Neutrophil (primary cell): Measurements from ENCODE around the gene TEDDM1.

Experiments used
- H3K27ac ChIP-seq: fragments of 200-600 bp; sonication (generic); 2 replicates; pipeline ENCODE4 v1.5.1; 2016; ENCODE audit warnings: mild to moderate bottlenecking, moderate library complexity
- H3K27me3 ChIP-seq: fragments of 200-600 bp; sonication (generic); 2 replicates; pipeline ENCODE4 v1.6.0; 2016; ENCODE audit warnings: mild to moderate bottlenecking
- H3K36me3 ChIP-seq: fragments of 200-600 bp; sonication (generic); 2 replicates; pipeline ENCODE4 v1.5.1; 2017
- H3K4me1 ChIP-seq, 2 experiments: fragments of 200-600 bp in 1 of 2; sonication (generic) in 1 of 2; 1 replicate in 1 of 2; 2 replicates in 1 of 2; pipeline versions ENCODE4 v1.5.1 to v1.6.1; 2013 to 2016; ENCODE audit warnings: low read depth in 1 of 2, low read length in 1 of 2, mild to moderate bottlenecking in 1 of 2, moderate library complexity in 1 of 2; ENCODE audit not compliant: control insufficient read depth in 1 of 2, insufficient read depth in 1 of 2
- H3K4me3 ChIP-seq, 2 experiments: fragments of 200-600 bp in 1 of 2; sonication (generic) in 1 of 2; 1 replicate in 1 of 2; 2 replicates in 1 of 2; pipeline ENCODE4 v1.5.1; 2013 to 2016; ENCODE audit warnings: low read depth in 1 of 2, low read length in 1 of 2, mild to moderate bottlenecking in 1 of 2, moderate library complexity in 1 of 2
- H3K9me3 ChIP-seq: fragments of 200-600 bp; sonication (generic); 2 replicates; pipeline ENCODE4 v1.5.1; 2016
- TF ChIP-seq, protein P1 (sequence below): fragments of 200-600 bp; sonication (generic); IDR thresholded peaks from 2 replicates; pipeline ENCODE4 v1.5.1; 2016; ENCODE audit warnings: antibody characterized with exemption

The TEDDM1 gene

DNA sequence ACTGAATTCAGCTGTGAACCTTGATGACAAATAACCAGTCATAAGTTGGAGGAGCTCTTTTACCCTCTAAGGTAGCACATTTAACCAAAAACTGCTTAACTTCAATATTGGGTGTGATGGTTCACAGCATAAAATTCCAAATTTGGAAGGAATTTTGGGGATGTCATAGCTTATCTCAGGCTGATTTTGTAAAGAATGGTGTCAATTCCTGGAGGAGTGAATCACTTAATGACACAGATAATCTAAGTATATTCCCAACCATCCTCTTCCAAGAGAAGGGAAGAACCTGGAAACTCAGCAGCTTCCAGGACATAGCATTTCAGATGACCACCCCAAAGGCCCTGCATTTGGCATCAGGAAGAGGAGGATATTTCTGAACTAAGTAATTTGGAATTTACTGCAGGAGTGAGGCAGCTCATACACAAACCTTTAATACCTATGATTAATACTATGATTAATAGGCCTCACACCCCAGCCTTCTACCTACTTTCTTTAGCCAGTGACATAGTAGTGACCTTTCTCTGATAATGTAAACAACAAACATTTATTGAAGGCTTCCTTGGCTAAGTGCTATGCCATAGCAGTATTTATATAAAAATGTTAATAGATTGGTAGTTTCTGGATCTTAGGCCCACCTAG, 23.4 kb downstream of the TEDDM1 start:
- H3K36me3 ChIP-seq = peaks cover 14% of the 10 kb centered on the region
- H3K4me1 ChIP-seq = no peaks in the 10 kb centered on the region
- no peaks in the 10 kb centered on the region for H3K27me3 ChIP-seq
- H3K4me3 ChIP-seq = no peak overlapping the region
- TF ChIP-seq, protein P1, sequence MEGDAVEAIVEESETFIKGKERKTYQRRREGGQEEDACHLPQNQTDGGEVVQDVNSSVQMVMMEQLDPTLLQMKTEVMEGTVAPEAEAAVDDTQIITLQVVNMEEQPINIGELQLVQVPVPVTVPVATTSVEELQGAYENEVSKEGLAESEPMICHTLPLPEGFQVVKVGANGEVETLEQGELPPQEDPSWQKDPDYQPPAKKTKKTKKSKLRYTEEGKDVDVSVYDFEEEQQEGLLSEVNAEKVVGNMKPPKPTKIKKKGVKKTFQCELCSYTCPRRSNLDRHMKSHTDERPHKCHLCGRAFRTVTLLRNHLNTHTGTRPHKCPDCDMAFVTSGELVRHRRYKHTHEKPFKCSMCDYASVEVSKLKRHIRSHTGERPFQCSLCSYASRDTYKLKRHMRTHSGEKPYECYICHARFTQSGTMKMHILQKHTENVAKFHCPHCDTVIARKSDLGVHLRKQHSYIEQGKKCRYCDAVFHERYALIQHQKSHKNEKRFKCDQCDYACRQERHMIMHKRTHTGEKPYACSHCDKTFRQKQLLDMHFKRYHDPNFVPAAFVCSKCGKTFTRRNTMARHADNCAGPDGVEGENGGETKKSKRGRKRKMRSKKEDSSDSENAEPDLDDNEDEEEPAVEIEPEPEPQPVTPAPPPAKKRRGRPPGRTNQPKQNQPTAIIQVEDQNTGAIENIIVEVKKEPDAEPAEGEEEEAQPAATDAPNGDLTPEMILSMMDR = no peak
- no peaks in the 10 kb centered on the region for H3K9me3 ChIP-seq
- H3K27ac ChIP-seq = no peak overlapping the region

DNA sequence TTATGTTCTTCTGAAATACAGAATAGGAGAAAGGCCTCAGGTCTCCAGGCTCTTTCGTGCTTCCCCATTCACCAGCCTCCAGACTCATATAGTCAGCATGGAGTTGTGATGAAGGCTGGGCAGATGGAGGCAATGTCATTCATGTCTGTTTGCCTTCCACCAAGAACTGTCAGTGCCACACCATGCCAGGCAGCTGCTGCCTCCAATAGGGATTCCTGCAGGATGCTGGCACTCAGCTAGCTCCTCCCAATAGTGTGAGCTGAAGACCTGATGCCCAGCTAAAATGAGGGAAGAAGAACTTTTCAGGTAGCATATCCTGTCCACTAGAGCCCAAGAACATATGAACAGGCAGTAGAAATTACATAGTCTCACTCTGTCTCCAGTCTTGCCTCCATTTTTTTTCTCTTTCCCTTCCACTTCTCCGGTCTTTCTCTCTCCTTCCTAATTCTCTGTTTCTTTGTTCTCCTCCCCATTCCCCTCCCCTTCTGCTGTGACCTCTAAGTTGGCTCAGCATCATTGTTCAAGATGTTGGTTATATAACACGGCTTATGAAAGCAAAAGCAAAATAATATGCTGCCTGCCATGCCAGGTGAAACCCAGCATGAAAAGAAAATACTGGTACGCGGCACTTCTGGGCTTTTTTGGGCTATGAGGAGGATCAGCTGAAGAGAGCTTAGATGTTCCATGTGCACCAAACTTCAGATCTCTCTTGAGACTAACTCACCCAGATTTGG, 26.2 kb downstream of the TEDDM1 start:
- H3K4me3 ChIP-seq = no peak overlapping the region
- TF ChIP-seq, protein P1 = no peak
- no peaks in the 10 kb centered on the region for H3K4me1 ChIP-seq
- H3K27ac ChIP-seq = no peak overlapping the region
- H3K9me3 ChIP-seq = no peaks in the 10 kb centered on the region
- no peaks in the 10 kb centered on the region for H3K27me3 ChIP-seq
- no peaks in the 10 kb centered on the region for H3K36me3 ChIP-seq

DNA sequence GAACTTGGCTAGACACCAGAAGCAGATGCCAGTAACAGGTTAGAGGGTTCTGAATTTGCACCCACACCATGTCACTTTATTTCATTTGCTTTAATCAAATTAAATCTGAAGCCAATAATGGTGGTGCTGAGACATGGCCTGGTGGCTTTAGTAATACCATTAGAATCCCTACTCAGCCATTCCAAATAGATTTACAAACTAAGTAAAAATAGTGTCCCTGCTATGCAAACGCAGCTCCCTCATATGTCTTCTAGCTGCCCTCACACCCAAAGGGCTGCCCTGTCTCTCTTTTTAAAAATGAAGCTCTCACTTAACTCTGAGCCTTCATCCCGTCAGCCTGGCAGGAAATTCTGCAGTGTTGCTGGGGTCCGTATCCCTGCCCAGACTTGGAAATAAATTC, 29.9 kb downstream of the TEDDM1 start:
- H3K27ac ChIP-seq = no peak overlapping the region
- no peaks in the 10 kb centered on the region for H3K9me3 ChIP-seq
- no peaks in the 10 kb centered on the region for H3K4me1 ChIP-seq
- H3K27me3 ChIP-seq = no peaks in the 10 kb centered on the region
- TF ChIP-seq, protein P1 = no peak
- H3K4me3 ChIP-seq = no peak overlapping the region
- H3K36me3 ChIP-seq = no peaks in the 10 kb centered on the region

DNA sequence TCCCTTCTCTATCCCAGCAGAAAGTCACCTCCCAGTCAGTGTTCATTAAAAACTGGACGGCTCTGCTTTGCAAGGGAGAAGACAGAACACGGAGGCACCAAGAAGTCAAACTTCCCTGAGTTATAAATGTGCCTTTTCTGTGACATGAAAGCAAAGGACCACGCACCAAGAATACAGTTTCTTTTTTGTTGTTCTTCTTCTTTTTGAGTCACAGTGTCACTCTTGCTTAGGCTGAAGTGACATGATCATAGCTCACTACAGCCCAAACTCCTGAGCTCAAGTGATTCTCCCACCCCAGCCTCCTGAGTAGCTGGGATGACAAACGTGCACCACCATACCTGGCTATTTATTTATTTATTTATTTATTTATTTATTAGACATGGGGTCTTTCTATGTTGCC, 31.6 kb downstream of the TEDDM1 start:
- Histone ChIP-seq H3K27ac (no peak overlapping the region), H3K36me3 (no peaks in the 10 kb centered on the region), H3K4me3 (no peak overlapping the region), H3K4me1 (no peaks in the 10 kb centered on the region), H3K27me3 (no peaks in the 10 kb centered on the region), H3K9me3 (no peaks in the 10 kb centered on the region)
- TF ChIP-seq, protein P1 = no peak

DNA sequence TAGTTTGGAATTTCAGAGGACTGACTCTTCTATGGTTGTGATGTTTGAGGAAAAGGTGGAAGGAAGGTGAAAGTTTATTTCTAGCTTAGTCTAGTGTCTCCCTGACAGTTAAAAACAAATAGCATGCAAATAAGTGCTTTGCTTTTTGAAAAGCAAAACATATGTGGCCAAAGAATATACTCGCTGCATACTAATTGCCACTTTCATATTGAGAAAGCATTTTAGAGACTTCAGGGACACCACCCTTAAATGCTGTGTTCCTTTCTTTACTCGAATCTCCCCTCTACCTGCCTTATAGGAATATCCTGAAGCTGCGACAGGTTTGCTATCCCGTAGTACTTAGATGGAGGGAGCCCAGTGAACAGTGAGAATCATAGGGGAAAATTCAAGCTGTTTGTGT, 32.1 kb downstream of the TEDDM1 start:
- Histone ChIP-seq H3K4me1 (no peaks in the 10 kb centered on the region), H3K36me3 (no peaks in the 10 kb centered on the region), H3K4me3 (no peak overlapping the region), H3K27me3 (no peaks in the 10 kb centered on the region), H3K27ac (no peak overlapping the region), H3K9me3 (no peaks in the 10 kb centered on the region)
- TF ChIP-seq, protein P1 = no peak
